Stimulated activated CD4-positive, alpha-beta T cell treated with anti-CD3 and anti-CD28 coated beads, Interleukin-15, amount 100 ng/mL, for 24 hours (primary cell): Measurements from ENCODE around the gene DMRTC1B.
"Not testable (repeated sequence)": the region's sequence is repeated elsewhere in the genome, so short reads cannot be mapped to it uniquely, and the experiment has no call there.

Experiments used
- DNase-seq: peaks from one replicate; pipeline ENCODE4 v3.0.0-alpha.2; 2020

DMRTC1B gene

GRCh38 chrX:72776653-72777466 is at the start of gene DMRTC1B:
Gene DMRTC1B (plus strand): TSS chrX:72776890. CDS start chrX:72845136, 68,246 bp downstream.
- not testable (repeated sequence) for DNase-seq

- DNase-seq, result no peak
These were observed 48.8 kb upstream of the DMRTC1B start for GRCh38 chrX:72727846-72728245.

- DNase-seq, result not testable (repeated sequence)
These were observed 43.1 kb upstream of the DMRTC1B start for GRCh38 chrX:72733636-72734035.

GRCh38 chrX:72735561-72735960 is 41.1 kb upstream of the DMRTC1B start:
- DNase-seq, result no peak

- not testable (repeated sequence) for DNase-seq
These were observed 31.1 kb upstream of the DMRTC1B start for GRCh38 chrX:72745546-72745945.

GRCh38 chrX:72748545-72748944 is 28.1 kb upstream of the DMRTC1B start:
- not testable (repeated sequence) for DNase-seq

- DNase-seq, result not testable (repeated sequence)
These were observed 16.2 kb upstream of the DMRTC1B start for GRCh38 chrX:72760454-72760853.

GRCh38 chrX:72777467-72777790 is 739 bp downstream of the DMRTC1B start:
- DNase-seq, result not testable (repeated sequence)

- not testable (repeated sequence) for DNase-seq
These were observed 1.5 kb downstream of the DMRTC1B start for GRCh38 chrX:72778146-72778545.

- DNase-seq, result not testable (repeated sequence)
These were observed 5.9 kb downstream of the DMRTC1B start, which contains the start of gene FAM236B for GRCh38 chrX:72782560-72782959. Gene FAM236B (minus strand): TSS chrX:72782660. CDS start chrX:72782560, 100 bp downstream.

GRCh38 chrX:72783365-72783936 is 6.8 kb downstream of the DMRTC1B start:
- DNase-seq, result not testable (repeated sequence)

- DNase-seq, result not testable (repeated sequence)
These were observed 7.3 kb downstream of the DMRTC1B start for GRCh38 chrX:72783964-72784363.

GRCh38 chrX:72788142-72788541 is 11.5 kb downstream of the DMRTC1B start:
- not testable (repeated sequence) for DNase-seq

- DNase-seq, result not testable (repeated sequence)
These were observed 13.7 kb downstream of the DMRTC1B start for GRCh38 chrX:72790390-72790789.

GRCh38 chrX:72808110-72808509 is 31.4 kb downstream of the DMRTC1B start, which contains the start of gene FAM236D:
Gene FAM236D (minus strand): TSS chrX:72808210. CDS start chrX:72808110, 100 bp downstream.
- DNase-seq, result not testable (repeated sequence)

GRCh38 chrX:72830701-72831100 is 54.0 kb downstream of the DMRTC1B start:
- DNase-seq, result not testable (repeated sequence)

GRCh38 chrX:72837532-72837931 is 60.8 kb downstream of the DMRTC1B start:
- DNase-seq, result not testable (repeated sequence)

- DNase-seq, result not testable (repeated sequence)
These were observed 106.2 kb downstream of the DMRTC1B start for GRCh38 chrX:72882898-72883297.

- DNase-seq, result not testable (repeated sequence)
These were observed 113.0 kb downstream of the DMRTC1B start for GRCh38 chrX:72889740-72890139.
